PC-3 (cell line): ENCODE data around the gene ZNF689. TPM values are rescaled to one million over a fixed set of nuclear protein-coding genes. Genes with fewer than 3 reads are reported as not detected.

Experiments used
- ATAC-seq: fragments of 200-7000 bp; cut with Tn5 transposase; 2 replicates; pipeline ENCODE4 v1.9.1; 2020; ENCODE audit warnings: mild to moderate bottlenecking, moderate library complexity
- BruUV-seq: library from RNA; stranded (reverse); fragments of 400-500 nt; replicated peaks from 2 replicates; lab custom pipeline; 2021; lab: Mats Ljungman, UMichigan
- CTCF ChIA-PET: fragments of 300-600 bp; sonication (Branson Sonifier 250); formaldehyde crosslinking; loops from one replicate; lab custom pipeline; 2022; ENCODE audit warnings: antibody characterized with exemption; lab: Charles Lee
- POLR2A ChIA-PET: fragments of 300-600 bp; sonication (Branson Sonifier 250); formaldehyde crosslinking; loops from one replicate; lab custom pipeline; 2022; ENCODE audit warnings: antibody characterized with exemption; ENCODE audit not compliant: unreplicated experiment; lab: Charles Lee
- DNase-seq: peaks from one replicate; pipeline ENCODE4 v3.0.0-alpha.2; 2015
- H2AFZ ChIP-seq: fragments of 300-600 bp; sonication (generic); 2 replicates; pipeline ENCODE4 v1.6.0; 2016; ENCODE audit warnings: antibody characterized with exemption, low read length
- H3F3A ChIP-seq: fragments of 300-600 bp; sonication (generic); one replicate; pipeline ENCODE4 v1.6.0; 2017; ENCODE audit warnings: antibody characterized with exemption, low read length, control low read depth, mild to moderate bottlenecking; ENCODE audit not compliant: unreplicated experiment
- H3K27ac ChIP-seq: fragments of 300-600 bp; sonication (generic); 2 replicates; pipeline ENCODE4 v1.5.1; 2016; ENCODE audit warnings: mild to moderate bottlenecking, low read length
- H3K27me3 ChIP-seq: fragments of 300-600 bp; sonication (generic); 2 replicates; pipeline ENCODE4 v1.6.1; 2016; ENCODE audit warnings: low read length, mixed read lengths
- H3K36me3 ChIP-seq: fragments of 300-600 bp; sonication (generic); 2 replicates; pipeline ENCODE4 v1.6.1; 2016; ENCODE audit warnings: low read depth, mixed run types, low read length, mixed read lengths
- H3K4me1 ChIP-seq: fragments of 300-600 bp; sonication (generic); 2 replicates; pipeline ENCODE4 v1.5.1; 2016; ENCODE audit warnings: low read length; ENCODE audit not compliant: insufficient read depth
- H3K4me2 ChIP-seq: fragments of 300-600 bp; sonication (generic); 2 replicates; pipeline ENCODE4 v1.6.0; 2016; ENCODE audit warnings: low read length
- H3K4me3 ChIP-seq: fragments of 300-600 bp; sonication (generic); 2 replicates; pipeline ENCODE4 v1.5.1; 2016; ENCODE audit warnings: mild to moderate bottlenecking, low read length, mixed read lengths
- H3K79me2 ChIP-seq: fragments of 300-600 bp; sonication (generic); 2 replicates; pipeline ENCODE4 v1.6.1; 2017; ENCODE audit warnings: low read length, mixed read lengths
- H3K9ac ChIP-seq: fragments of 300-600 bp; sonication (generic); 2 replicates; pipeline ENCODE4 v1.6.0; 2016; ENCODE audit warnings: mild to moderate bottlenecking, low read length
- H3K9me2 ChIP-seq: fragments of 300-600 bp; sonication (generic); replicated peaks from 2 replicates; pipeline ENCODE4 v1.6.1; 2016; ENCODE audit warnings: mixed run types, low read length, mixed read lengths
- H3K9me3 ChIP-seq: fragments of 300-600 bp; sonication (generic); 2 replicates; pipeline ENCODE4 v1.6.1; 2016; ENCODE audit warnings: low read length, mixed read lengths
- H4K20me1 ChIP-seq: fragments of 300-600 bp; sonication (generic); 2 replicates; pipeline ENCODE4 v1.6.1; 2016; ENCODE audit warnings: low read length, mixed read lengths
- EZH2 ChIP-seq: fragments of 300-600 bp; sonication (generic); IDR thresholded peaks from one replicate; pipeline ENCODE4 v1.6.1; 2017; ENCODE audit warnings: antibody characterized with exemption, mild to moderate bottlenecking, low read length; ENCODE audit not compliant: unreplicated experiment
- EZH2phosphoT487 ChIP-seq: fragments of 300-600 bp; sonication (generic); IDR thresholded peaks from 2 replicates; pipeline ENCODE4 v1.6.1; 2018; ENCODE audit warnings: mild to moderate bottlenecking, antibody characterized with exemption, low read length, borderline replicate concordance
- intact Hi-C: fragments of 100-400 bp; cut with micrococcal nuclease; formaldehyde crosslinking; loops from 2 replicates; pipeline ENCODE4 v1.9.0; 2023
- total RNA-seq: library from RNA; depleted of rRNA; stranded (reverse); fragments of >200 nt; gene quantifications from 2 replicates; pipeline ENCODE4 v1.2.3, GENCODE V29; 2014
- TF ChIP-seq, protein P1 (sequence below): fragments of 300-600 bp; sonication (generic); conservative IDR thresholded peaks from 2 replicates; pipeline ENCODE4 v1.5.1; 2017; ENCODE audit warnings: antibody characterized with exemption, low read depth, mild to moderate bottlenecking, low read length

ZNF689 gene
- total RNA-seq, 1 experiment from 2014 or later: 6.0 TPM

DNA sequence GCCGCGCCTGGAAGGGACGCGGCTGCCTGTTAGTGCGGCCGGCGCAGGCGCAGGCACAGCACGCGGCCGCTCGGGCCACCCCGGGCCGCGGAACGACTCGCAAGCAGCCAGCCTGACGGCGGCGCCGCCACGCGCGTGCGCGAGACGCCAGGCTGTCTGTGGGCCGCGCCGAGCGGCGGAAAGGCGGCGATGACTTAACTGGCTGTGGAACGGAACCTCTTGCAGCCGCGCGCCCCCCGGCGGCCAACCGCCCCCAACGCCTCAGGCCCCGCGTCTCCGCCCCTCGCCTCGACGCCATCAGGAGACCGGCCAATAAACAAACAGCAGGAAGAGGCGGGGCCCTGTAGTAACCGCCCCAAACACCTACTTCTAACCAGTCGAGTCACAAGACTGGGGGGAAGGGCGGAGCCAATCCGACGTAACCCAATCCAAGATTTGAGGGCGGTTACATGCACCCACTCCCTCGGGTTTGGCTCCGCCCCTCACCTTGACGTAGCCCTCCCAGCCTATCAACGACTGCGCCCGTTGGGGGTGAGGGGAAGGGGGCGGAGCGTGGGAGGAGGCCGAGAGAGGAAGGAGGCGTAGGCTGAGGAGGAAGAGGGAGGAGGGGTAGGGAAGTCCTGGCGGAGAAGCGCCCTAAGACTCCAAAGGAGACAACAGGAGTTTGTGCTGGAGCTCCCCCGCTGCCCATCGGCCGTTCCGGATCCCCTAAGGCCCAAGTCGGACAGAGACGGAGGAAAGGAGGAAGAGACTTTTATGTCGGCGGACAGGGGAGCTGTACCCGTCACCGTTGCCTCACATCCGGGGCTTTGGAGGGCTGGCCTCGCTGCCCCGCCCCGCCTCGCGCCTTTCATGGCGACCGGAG is 47.9 kb upstream of the ZNF689 start, which contains the start of gene FBRS:
Gene FBRS (plus strand): TSS at position 566 of the 865 bp plus-strand sequence. CDS start 1,088 bp downstream, outside the sequence.
- Histone ChIP-seq H2AFZ (peak within 1 kb of the TSS; percentile 95), H3K4me3 (peak within 1 kb of the TSS; percentile 94), H4K20me1 (no peaks in the 10 kb centered on the region), H3K9me3 (no peaks in the 10 kb centered on the region), H3K9me2 (no peaks in the 10 kb centered on the region), H3K36me3 (peaks cover 5% of the 10 kb centered on the region; the same call in 1 of the 2 replicates), H3K27me3 (no peaks in the 10 kb centered on the region), H3K4me2 (peak within 1 kb of the TSS; percentile 99), H3K4me1 (peaks cover 23% of the 10 kb centered on the region), H3K79me2 (peaks cover 34% of the 10 kb centered on the region), H3K9ac (peak within 1 kb of the TSS; percentile 97), H3K27ac (peak within 1 kb of the TSS; percentile 96), H3F3A (no peaks in the 10 kb centered on the region)
- DNase-seq: peak; percentile 99
- peak; percentile 72 for ATAC-seq
- intact Hi-C loops: loop anchor here (1.0 to 5.0 kb wide), 2 partner anchors 40 to 104 kb away; partner anchors contain the start of genes CFAP119 and RNF40
- TF ChIP-seq EZH2 (no peak), EZH2phosphoT487 (peak; percentile 97)
- TF ChIP-seq, protein P1, sequence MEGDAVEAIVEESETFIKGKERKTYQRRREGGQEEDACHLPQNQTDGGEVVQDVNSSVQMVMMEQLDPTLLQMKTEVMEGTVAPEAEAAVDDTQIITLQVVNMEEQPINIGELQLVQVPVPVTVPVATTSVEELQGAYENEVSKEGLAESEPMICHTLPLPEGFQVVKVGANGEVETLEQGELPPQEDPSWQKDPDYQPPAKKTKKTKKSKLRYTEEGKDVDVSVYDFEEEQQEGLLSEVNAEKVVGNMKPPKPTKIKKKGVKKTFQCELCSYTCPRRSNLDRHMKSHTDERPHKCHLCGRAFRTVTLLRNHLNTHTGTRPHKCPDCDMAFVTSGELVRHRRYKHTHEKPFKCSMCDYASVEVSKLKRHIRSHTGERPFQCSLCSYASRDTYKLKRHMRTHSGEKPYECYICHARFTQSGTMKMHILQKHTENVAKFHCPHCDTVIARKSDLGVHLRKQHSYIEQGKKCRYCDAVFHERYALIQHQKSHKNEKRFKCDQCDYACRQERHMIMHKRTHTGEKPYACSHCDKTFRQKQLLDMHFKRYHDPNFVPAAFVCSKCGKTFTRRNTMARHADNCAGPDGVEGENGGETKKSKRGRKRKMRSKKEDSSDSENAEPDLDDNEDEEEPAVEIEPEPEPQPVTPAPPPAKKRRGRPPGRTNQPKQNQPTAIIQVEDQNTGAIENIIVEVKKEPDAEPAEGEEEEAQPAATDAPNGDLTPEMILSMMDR: peak; percentile 62
- POLR2A ChIA-PET: interaction anchor here (0.5 to 0.7 kb wide), 3 partner anchors 24 to 571 kb away, joined by 3 to 14 read pairs (median 5); a partner anchor contains a TSS
- CTCF ChIA-PET: no interaction called here
- no TSS peak for BruUV-seq

DNA sequence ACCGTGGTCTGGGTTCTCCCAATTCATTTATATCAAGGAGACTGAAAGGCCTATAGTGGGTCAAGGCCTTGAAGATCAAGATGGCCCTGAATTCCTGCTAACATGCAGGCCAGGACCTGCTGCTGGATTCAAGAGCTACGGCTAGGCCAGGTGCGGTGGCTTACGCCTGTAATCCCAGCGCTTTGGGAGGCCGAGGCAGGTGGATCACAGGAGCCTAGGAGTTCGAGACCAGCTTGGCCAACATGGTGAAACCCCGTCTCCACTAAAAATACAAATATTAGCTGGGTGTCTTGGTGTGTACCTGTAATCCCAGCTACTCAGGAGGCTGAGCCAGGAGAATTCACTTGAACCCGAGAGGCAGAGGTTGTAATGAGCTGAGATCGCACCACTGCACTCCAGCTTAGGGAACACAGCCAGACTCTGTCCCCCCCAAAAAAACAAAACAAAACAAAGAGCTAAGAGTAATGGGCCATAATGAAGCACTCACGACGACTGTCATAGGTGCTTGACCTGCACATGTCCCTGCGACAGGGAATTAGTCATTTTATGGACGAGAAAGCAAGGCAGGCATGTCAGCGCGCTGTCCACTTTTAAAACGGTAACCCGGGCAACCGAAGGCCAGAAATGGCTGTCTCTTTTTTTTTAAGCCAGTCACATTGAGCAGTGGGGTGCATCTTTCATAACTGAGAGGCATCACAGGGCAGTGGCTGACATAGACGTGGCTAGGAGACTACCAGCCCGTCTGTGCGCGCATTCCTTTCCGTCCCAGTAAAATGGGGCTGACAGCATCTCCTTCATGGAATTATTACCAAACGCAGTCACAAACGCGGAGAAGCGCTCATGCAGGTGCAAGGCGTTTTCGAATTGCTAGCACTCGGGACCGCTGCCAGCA is 47.0 kb upstream of the ZNF689 start:
- TF ChIP-seq EZH2 (no peak), EZH2phosphoT487 (no peak)
- TF ChIP-seq, protein P1: no peak
- peaks cover 29% of the 10 kb centered on the region for H3K79me2 ChIP-seq
- H3K36me3 ChIP-seq: no peaks in the 10 kb centered on the region
- DNase-seq (peak; percentile 46), ATAC-seq (peak; percentile 0; the same call in 1 of the 2 replicates)
- peaks cover 24% of the 10 kb centered on the region for H3K4me1 ChIP-seq
- H2AFZ ChIP-seq: peak overlapping the region; percentile 95
- peak overlapping the region; percentile 66 for H3K27ac ChIP-seq
- no peaks in the 10 kb centered on the region for H3K9me2 ChIP-seq
- H4K20me1 ChIP-seq: no peaks in the 10 kb centered on the region
- intact Hi-C loops: loop anchor here (5.0 kb wide), 1 partner anchor 105 kb away; the partner anchor contains the start of genes CFAP119 and RNF40
- peak overlapping the region; percentile 78 for H3K4me3 ChIP-seq
- H3F3A ChIP-seq: no peaks in the 10 kb centered on the region
- peak overlapping the region; percentile 64 for H3K9ac ChIP-seq
- no peaks in the 10 kb centered on the region for H3K27me3 ChIP-seq
- H3K9me3 ChIP-seq: no peaks in the 10 kb centered on the region
- peak overlapping the region; percentile 99 for H3K4me2 ChIP-seq
- TSS peak; percentile 63 for BruUV-seq
- ChIA-PET CTCF (no interaction called here), POLR2A (no interaction called here)
